HCT116 (cell line): ENCODE measurements around the gene SLC22A23.

Experiments used
- EZH2 ChIP-seq: fragments of 200-600 bp; sonication (generic); IDR thresholded peaks from 2 replicates; pipeline ENCODE4 v1.6.1; 2017; ENCODE audit warnings: antibody characterized with exemption, mixed run types
- FOSL1 ChIP-seq: IDR thresholded peaks from 2 replicates; pipeline ENCODE4 v1.6.1; 2012; ENCODE audit warnings: low read depth
- JUND ChIP-seq: IDR thresholded peaks from 2 replicates; pipeline ENCODE4 v1.6.1; 2012
- MAX ChIP-seq: IDR thresholded peaks from 2 replicates; pipeline ENCODE4 v1.6.1; 2012
- POLR2A ChIP-seq: IDR thresholded peaks from 2 replicates; pipeline ENCODE4 v1.7.0; 2011; ENCODE audit warnings: borderline replicate concordance; ENCODE audit not compliant: insufficient read depth, insufficient read length; ENCODE audit errors: extremely low read depth
- RAD21 ChIP-seq: IDR thresholded peaks from 2 replicates; pipeline ENCODE4 v1.6.1; 2012; ENCODE audit warnings: low read depth, mild to moderate bottlenecking
- TCF7L2 ChIP-seq: IDR thresholded peaks from 2 replicates; pipeline ENCODE4 v1.7.0; 2011; ENCODE audit warnings: borderline replicate concordance, inconsistent platforms; ENCODE audit not compliant: insufficient read depth, insufficient read length; ENCODE audit errors: extremely low read depth
- ZNF274 ChIP-seq: fragments of 200-500 bp; sonication (Bioruptor generic); IDR thresholded peaks from 2 replicates; pipeline ENCODE4 v1.6.1; 2014; ENCODE audit warnings: mild to moderate bottlenecking, low read depth, low read length, inconsistent platforms
- TF ChIP-seq, protein P1 (sequence below), 3 experiments: fragments of 200-600 bp in 1 of 3; sonication (generic) in 1 of 3; IDR thresholded peaks in 2 of 3; conservative IDR thresholded peaks in 1 of 3; 2 replicates each; pipeline ENCODE4 v1.5.1; 2012 to 2017; ENCODE audit warnings: low read depth in 2 of 3, low read length in 2 of 3, antibody characterized with exemption in 1 of 3, borderline replicate concordance in 1 of 3, control low read depth in 1 of 3, mild to moderate bottlenecking in 1 of 3, mixed read lengths in 1 of 3, mixed run types in 1 of 3, moderate library complexity in 1 of 3; ENCODE audit not compliant: insufficient read depth in 1 of 3

GRCh38 chr6:3466488-3467219 is 9.8 kb upstream of the SLC22A23 start:
- no peak for TF ChIP-seq ZNF274
- no peak for TF ChIP-seq POLR2A
- TF ChIP-seq, protein P1, sequence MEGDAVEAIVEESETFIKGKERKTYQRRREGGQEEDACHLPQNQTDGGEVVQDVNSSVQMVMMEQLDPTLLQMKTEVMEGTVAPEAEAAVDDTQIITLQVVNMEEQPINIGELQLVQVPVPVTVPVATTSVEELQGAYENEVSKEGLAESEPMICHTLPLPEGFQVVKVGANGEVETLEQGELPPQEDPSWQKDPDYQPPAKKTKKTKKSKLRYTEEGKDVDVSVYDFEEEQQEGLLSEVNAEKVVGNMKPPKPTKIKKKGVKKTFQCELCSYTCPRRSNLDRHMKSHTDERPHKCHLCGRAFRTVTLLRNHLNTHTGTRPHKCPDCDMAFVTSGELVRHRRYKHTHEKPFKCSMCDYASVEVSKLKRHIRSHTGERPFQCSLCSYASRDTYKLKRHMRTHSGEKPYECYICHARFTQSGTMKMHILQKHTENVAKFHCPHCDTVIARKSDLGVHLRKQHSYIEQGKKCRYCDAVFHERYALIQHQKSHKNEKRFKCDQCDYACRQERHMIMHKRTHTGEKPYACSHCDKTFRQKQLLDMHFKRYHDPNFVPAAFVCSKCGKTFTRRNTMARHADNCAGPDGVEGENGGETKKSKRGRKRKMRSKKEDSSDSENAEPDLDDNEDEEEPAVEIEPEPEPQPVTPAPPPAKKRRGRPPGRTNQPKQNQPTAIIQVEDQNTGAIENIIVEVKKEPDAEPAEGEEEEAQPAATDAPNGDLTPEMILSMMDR (IDR thresholded peaks at IDR 0.05 in 2 of 3, conservative IDR thresholded peaks at IDR 0.05 in 1 of 3; ENCODE audit: borderline replicate concordance in 1 of 3, insufficient read depth in 1 of 3, low read depth in 2 of 3, low read length in 2 of 3) = no peak
- no peak for TF ChIP-seq JUND
- TF ChIP-seq EZH2 = no peak
- no peak for TF ChIP-seq FOSL1
- no peak for TF ChIP-seq RAD21
- TF ChIP-seq TCF7L2 = no peak
- no peak for TF ChIP-seq MAX
